Endothelial cell (in vitro differentiated cells): ENCODE results near the gene TRABD2A. TPM values are rescaled to one million over a fixed set of nuclear protein-coding genes. Genes with fewer than 3 reads are reported as not detected.

ENCODE experiments used
- DNase-seq: peaks from one replicate; pipeline ENCODE4 v3.0.0; 2021; ENCODE audit warnings: low spot score
- H3K27ac Mint-ChIP-seq: one replicate; pipeline ENCODE4 v1.8.0; 2021; ENCODE audit warnings: mixed read lengths, inconsistent platforms; ENCODE audit not compliant: unreplicated experiment
- H3K27me3 Mint-ChIP-seq: one replicate; pipeline ENCODE4 v1.8.0; 2021; ENCODE audit warnings: mild to moderate bottlenecking, moderate library complexity, mixed read lengths, inconsistent platforms; ENCODE audit not compliant: unreplicated experiment
- H3K36me3 Mint-ChIP-seq: one replicate; pipeline ENCODE4 v1.8.0; 2021; ENCODE audit warnings: mild to moderate bottlenecking, low read depth, mixed read lengths, inconsistent platforms; ENCODE audit not compliant: unreplicated experiment
- H3K4me1 Mint-ChIP-seq: one replicate; pipeline ENCODE4 v1.8.0; 2021; ENCODE audit warnings: mild to moderate bottlenecking, mixed read lengths, inconsistent platforms; ENCODE audit not compliant: unreplicated experiment
- H3K4me3 Mint-ChIP-seq: one replicate; pipeline ENCODE4 v1.8.0; 2021; ENCODE audit warnings: mild to moderate bottlenecking, mixed read lengths, inconsistent platforms; ENCODE audit not compliant: unreplicated experiment
- H3K9me3 Mint-ChIP-seq: one replicate; pipeline ENCODE4 v1.8.0; 2021; ENCODE audit warnings: mixed read lengths, inconsistent platforms; ENCODE audit not compliant: unreplicated experiment
- CTCF ChIP-seq: fragments of 200-600 bp; sonication (generic); IDR thresholded peaks from one replicate; pipeline ENCODE4 v1.5.0; 2021; ENCODE audit warnings: antibody characterized with exemption; ENCODE audit not compliant: unreplicated experiment
- total RNA-seq: library from RNA; stranded (reverse); fragmentation: NEBNext Ultra II Directional; extraction: Animal tissue kit (Norgen Biotek cat#: 25700); gene quantifications from one replicate; pipeline ENCODE4 v1.2.1, GENCODE V29; 2021; ENCODE audit not compliant: unreplicated experiment

TRABD2A gene
- total RNA-seq, 1 donor from 2014 or later: 7.2 TPM

- H3K4me1 Mint-ChIP-seq: no peaks in the 10 kb centered on the region
- H3K27me3 Mint-ChIP-seq: no peaks in the 10 kb centered on the region
- no peaks in the 10 kb centered on the region for H3K36me3 Mint-ChIP-seq
- H3K4me3 Mint-ChIP-seq: no peak overlapping the region
- no peak for DNase-seq
- no peak for TF ChIP-seq CTCF
- no peak overlapping the region for H3K27ac Mint-ChIP-seq
- no peaks in the 10 kb centered on the region for H3K9me3 Mint-ChIP-seq
Observed at GRCh38 chr2:84793641-84794040, 87.2 kb downstream of the TRABD2A start.

- DNase-seq: no peak
- Mint-ChIP-seq H3K4me1 (no peaks in the 10 kb centered on the region), H3K9me3 (no peaks in the 10 kb centered on the region), H3K27ac (no peak overlapping the region), H3K27me3 (no peaks in the 10 kb centered on the region), H3K36me3 (no peaks in the 10 kb centered on the region), H3K4me3 (no peak overlapping the region)
- no peak for TF ChIP-seq CTCF
Observed at GRCh38 chr2:84792856-84793522, 87.9 kb downstream of the TRABD2A start.

- Mint-ChIP-seq H3K9me3 (no peaks in the 10 kb centered on the region), H3K36me3 (no peaks in the 10 kb centered on the region), H3K27ac (no peak overlapping the region), H3K4me3 (no peak overlapping the region), H3K27me3 (no peaks in the 10 kb centered on the region), H3K4me1 (no peaks in the 10 kb centered on the region)
- DNase-seq: no peak
- no peak for TF ChIP-seq CTCF
Observed at GRCh38 chr2:84788498-84788897, 92.4 kb downstream of the TRABD2A start.

- no peaks in the 10 kb centered on the region for H3K4me1 Mint-ChIP-seq
- no peaks in the 10 kb centered on the region for H3K9me3 Mint-ChIP-seq
- DNase-seq: no peak
- no peak overlapping the region for H3K27ac Mint-ChIP-seq
- H3K27me3 Mint-ChIP-seq: no peaks in the 10 kb centered on the region
- no peak for TF ChIP-seq CTCF
- H3K4me3 Mint-ChIP-seq: no peak overlapping the region
- H3K36me3 Mint-ChIP-seq: no peaks in the 10 kb centered on the region
Observed at GRCh38 chr2:84788027-84788426, 92.9 kb downstream of the TRABD2A start.

- no peak for TF ChIP-seq CTCF
- Mint-ChIP-seq H3K36me3 (no peaks in the 10 kb centered on the region), H3K27me3 (no peaks in the 10 kb centered on the region), H3K4me1 (no peaks in the 10 kb centered on the region), H3K9me3 (no peaks in the 10 kb centered on the region), H3K27ac (no peak overlapping the region), H3K4me3 (no peak overlapping the region)
- DNase-seq: no peak
Observed at GRCh38 chr2:84786601-84787000, 94.3 kb downstream of the TRABD2A start.
